Measurements from ENCODE around the gene F2RL2.
A peak's percentile ranks its signal among the peaks of the same experiment; 100 is the strongest.

F2RL2 gene

DNA sequence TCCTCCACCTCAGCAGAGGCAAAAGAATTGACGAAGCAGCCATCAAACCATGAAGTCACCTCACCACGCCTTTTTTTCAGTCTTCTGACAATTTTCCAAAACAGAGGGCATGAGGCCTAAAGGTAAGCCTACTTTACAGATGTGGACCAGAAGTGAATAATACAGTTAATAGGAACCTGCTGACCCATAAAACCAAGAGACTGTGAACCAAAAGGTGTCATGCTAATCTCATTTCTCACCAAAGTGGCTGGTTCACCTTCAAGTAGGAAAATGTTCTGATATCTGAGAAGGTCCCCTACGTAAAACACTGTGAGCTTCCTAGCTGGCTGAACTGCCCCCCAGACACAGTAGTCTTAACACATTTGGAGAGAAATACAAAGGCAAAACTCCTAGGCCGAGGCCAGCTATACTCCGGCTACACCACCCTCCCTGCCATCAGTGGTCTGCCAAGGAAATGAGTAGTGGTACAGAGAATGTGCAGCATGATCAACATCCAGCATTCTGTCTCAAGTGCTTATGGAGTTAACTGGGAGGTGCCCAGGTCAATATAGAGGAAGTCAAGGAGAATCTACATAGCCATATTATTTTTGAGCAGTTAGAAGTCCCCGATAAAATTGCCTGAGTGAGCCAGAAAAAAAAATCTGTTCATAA, 19.3 kb upstream of the F2RL2 start:
- no peak overlapping the region for H3K4me3 ChIP-seq (ENCODE audit: low read depth, low read length)
- DNase-seq (ENCODE audit: low read depth), result peak; percentile 2
- TF ChIP-seq, protein P1, sequence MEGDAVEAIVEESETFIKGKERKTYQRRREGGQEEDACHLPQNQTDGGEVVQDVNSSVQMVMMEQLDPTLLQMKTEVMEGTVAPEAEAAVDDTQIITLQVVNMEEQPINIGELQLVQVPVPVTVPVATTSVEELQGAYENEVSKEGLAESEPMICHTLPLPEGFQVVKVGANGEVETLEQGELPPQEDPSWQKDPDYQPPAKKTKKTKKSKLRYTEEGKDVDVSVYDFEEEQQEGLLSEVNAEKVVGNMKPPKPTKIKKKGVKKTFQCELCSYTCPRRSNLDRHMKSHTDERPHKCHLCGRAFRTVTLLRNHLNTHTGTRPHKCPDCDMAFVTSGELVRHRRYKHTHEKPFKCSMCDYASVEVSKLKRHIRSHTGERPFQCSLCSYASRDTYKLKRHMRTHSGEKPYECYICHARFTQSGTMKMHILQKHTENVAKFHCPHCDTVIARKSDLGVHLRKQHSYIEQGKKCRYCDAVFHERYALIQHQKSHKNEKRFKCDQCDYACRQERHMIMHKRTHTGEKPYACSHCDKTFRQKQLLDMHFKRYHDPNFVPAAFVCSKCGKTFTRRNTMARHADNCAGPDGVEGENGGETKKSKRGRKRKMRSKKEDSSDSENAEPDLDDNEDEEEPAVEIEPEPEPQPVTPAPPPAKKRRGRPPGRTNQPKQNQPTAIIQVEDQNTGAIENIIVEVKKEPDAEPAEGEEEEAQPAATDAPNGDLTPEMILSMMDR (IDR thresholded peaks at IDR 0.05; ENCODE audit: insufficient read depth, low read depth, low read length, missing control alignments), result no peak

DNA sequence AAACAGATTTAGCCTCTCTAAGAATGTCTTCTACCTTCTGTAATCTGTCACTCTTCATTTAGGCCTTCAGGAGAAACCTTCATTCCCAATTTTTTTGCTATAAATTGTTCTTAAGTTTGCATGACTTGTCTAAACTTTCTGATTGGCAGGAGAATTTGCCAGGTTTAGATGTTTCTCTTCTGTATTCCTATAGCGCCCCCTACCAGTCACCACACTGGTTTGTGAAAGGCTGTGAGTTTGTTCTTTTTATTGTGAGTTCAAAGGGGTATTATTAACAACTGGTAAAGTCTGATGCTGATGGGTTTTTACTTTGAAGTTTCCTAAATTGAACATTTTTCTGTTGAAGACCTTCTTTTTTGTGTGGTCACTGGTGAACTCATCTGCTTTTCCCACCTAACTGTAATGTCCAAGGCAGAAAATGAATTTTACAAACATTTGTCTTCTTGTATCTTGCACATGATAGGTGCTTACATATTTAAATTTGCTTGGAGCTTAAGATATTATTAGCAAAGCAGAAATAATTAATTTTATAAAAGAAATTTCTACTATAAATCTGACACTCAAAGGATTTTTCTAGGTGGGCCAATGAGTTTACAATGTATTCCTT, 18.4 kb upstream of the F2RL2 start:
- no peak overlapping the region for H3K4me3 ChIP-seq (ENCODE audit: low read depth, low read length)
- TF ChIP-seq, protein P1 (IDR thresholded peaks at IDR 0.05; ENCODE audit: insufficient read depth, low read depth, low read length, missing control alignments), result peak; percentile 67
- DNase-seq (ENCODE audit: low read depth), result peak; percentile 79

DNA sequence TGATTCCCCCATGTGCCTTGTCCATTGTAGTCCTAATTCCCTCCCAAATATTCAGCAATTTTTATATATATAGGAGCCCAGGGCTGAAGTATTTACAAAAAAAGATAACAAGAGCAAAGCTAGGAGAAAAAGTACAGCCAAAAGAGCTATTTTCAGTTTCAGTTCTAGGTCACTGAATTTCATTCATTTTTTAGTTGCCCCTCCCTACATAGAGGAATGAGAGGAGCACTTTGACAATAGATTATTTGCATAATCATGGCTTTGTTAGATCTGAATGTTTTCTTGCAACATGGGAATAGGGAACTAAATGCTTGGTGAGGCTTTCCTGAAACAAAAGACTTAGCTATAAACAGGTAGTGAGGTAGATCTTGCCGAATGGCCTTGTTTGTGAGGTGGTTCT, 15.3 kb upstream of the F2RL2 start:
- H3K4me3 ChIP-seq (ENCODE audit: low read depth, low read length), result no peak overlapping the region
- peak; percentile 26 for DNase-seq (ENCODE audit: low read depth)
- TF ChIP-seq, protein P1 (IDR thresholded peaks at IDR 0.05; ENCODE audit: insufficient read depth, low read depth, low read length, missing control alignments), result no peak

DNA sequence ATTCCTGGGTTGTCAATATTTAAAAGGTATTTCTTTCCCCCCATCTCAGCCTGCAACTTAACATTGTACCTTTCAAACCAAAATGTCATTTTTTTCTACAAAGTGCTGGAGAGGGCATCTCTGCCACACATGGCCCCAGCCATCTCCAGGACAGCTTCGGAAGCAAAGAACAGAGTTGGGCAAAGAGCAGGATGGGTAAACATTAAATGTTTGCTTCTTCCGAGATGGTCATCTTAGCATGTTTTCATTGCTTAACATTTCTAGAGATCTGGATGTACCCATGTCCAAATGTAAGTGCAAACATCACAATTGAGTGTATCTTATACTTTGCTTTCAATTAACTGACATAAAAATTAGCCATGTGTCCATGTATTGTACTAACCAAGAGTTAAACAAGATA, 14.3 kb upstream of the F2RL2 start:
- no peak overlapping the region for H3K4me3 ChIP-seq (ENCODE audit: low read depth, low read length)
- DNase-seq (ENCODE audit: low read depth), result no peak
- TF ChIP-seq, protein P1 (IDR thresholded peaks at IDR 0.05; ENCODE audit: insufficient read depth, low read depth, low read length, missing control alignments), result no peak

DNA sequence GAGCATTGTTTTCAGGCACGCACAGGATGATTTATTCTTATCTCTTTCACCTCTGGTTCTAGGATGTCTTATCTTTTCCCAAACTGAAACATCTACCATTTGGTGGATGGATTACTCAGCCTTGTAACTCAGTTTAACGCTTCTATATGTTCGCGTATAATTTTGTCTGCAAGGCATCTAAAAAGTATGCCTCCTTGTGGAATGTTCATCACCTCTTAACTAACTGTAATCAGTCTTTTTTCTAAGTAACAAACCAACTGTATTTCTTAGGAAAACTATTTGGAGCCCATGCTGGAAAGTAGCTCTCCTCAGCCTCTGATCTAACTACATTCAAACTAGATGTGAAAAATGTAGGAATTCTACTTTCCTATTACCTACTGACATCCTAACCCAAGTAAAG, 11.5 kb upstream of the F2RL2 start:
- no peak for DNase-seq (ENCODE audit: low read depth)
- no peak overlapping the region for H3K4me3 ChIP-seq (ENCODE audit: low read depth, low read length)
- TF ChIP-seq, protein P1 (IDR thresholded peaks at IDR 0.05; ENCODE audit: insufficient read depth, low read depth, low read length, missing control alignments), result no peak

DNA sequence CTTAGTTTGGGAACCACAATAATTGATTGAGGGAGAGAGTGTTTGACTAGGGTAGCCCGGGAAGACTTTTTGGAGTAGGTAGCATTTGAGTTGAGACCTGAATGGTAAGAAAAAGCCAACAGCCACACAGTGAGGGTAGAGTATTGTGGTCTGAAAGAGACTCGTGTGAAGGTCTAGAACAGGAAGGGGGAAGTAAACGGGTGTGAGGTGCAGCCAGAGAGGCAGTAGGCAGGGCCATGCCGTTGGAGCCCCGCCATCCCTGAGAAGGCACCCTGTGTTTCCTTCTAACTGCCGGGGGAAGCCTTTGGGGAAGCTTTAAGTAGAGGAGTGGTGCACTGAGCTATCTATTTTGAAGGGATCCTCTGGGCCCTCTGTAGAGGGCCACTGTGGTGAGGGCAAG, 3.5 kb upstream of the F2RL2 start:
- TF ChIP-seq, protein P1 (IDR thresholded peaks at IDR 0.05; ENCODE audit: insufficient read depth, low read depth, low read length, missing control alignments), result no peak
- peak; percentile 49 for DNase-seq (ENCODE audit: low read depth)

More for the DNA sequence above, 3.5 kb upstream of the F2RL2 start:
- H3K4me3 ChIP-seq (ENCODE audit: low read depth, low read length), result no peak overlapping the region

All from GM12865 (cell line).